GM13976 (cell line): ENCODE results near the gene CDC42SE2.

Source experiments
- DNase-seq: peaks from one replicate; pipeline ENCODE4 v3.0.0; 2012; ENCODE audit warnings: low spot score
- CTCF ChIP-seq: IDR thresholded peaks from 2 replicates; pipeline ENCODE4 v1.5.1; 2012; ENCODE audit warnings: borderline replicate concordance, mild to moderate bottlenecking; ENCODE audit not compliant: insufficient read depth; ENCODE audit errors: extremely low read depth, missing control alignments, control extremely low read depth
- in situ Hi-C: fragments of 300-500 bp; cut with MboI; formaldehyde crosslinking; loops from one replicate; pipeline ENCODE4 v1.12.0; 2022; ENCODE audit warnings: low sequenced_read_pairs, mixed read lengths, inconsistent platforms; ENCODE audit not compliant: unreplicated experiment

The CDC42SE2 gene

GRCh38 chr5:131221888-131222287, 42.0 kb upstream of the CDC42SE2 start:
- in situ Hi-C loops: no loop called here
- DNase-seq: no peak
- no peak for TF ChIP-seq CTCF

- in situ Hi-C loops: no loop called here
- no peak for DNase-seq
- no peak for TF ChIP-seq CTCF
Measured at GRCh38 chr5:131222731-131223130, 41.1 kb upstream of the CDC42SE2 start.

- TF ChIP-seq CTCF: no peak
- in situ Hi-C loops: no loop called here
- no peak for DNase-seq
Measured at GRCh38 chr5:131223751-131224386, 40.0 kb upstream of the CDC42SE2 start.

GRCh38 chr5:131224387-131225201, 39.3 kb upstream of the CDC42SE2 start:
- TF ChIP-seq CTCF: no peak
- DNase-seq: peak; percentile 53
- in situ Hi-C loops: no loop called here

GRCh38 chr5:131225282-131225974, 38.4 kb upstream of the CDC42SE2 start:
- in situ Hi-C loops: no loop called here
- TF ChIP-seq CTCF: no peak

GRCh38 chr5:131226899-131227298, 37.0 kb upstream of the CDC42SE2 start:
- TF ChIP-seq CTCF: no peak
- in situ Hi-C loops: no loop called here
- no peak for DNase-seq

More at GRCh38 chr5:131225282-131225974, 38.4 kb upstream of the CDC42SE2 start:
- no peak for DNase-seq
